K562 (cell line): Measurements from ENCODE around the gene AIF1L. TPM values are rescaled to one million over a fixed set of nuclear protein-coding genes. Genes with fewer than 3 reads are reported as not detected.
"Not testable (repeated sequence)": the region's sequence is repeated elsewhere in the genome, so short reads cannot be mapped to it uniquely, and the experiment has no call there.

Source experiments
- ATAC-seq: fragments of 200-7000 bp; cut with Tn5 transposase; 3 replicates; pipeline ENCODE4 v1.9.1; 2020; ENCODE audit warnings: moderate library complexity
- BruUV-seq: library from RNA; stranded (reverse); fragments of 400-500 nt; replicated peaks from 2 replicates; lab custom pipeline; 2021; lab: Mats Ljungman, UMichigan
- CTCF ChIA-PET: fragments of 300-600 bp; formaldehyde crosslinking; extraction: SDS; loops from one replicate; lab custom pipeline; 2021; ENCODE audit warnings: low intra/inter-chr PET ratio; lab: Yijun Ruan, JAX
- POLR2A ChIA-PET: fragments of 300-600, 350-650 bp; sonication (Branson Sonifier 250); formaldehyde crosslinking; extraction: SDS; loops from one replicate; lab custom pipeline; 2021; ENCODE audit warnings: antibody characterized with exemption, inconsistent platforms; lab: Yijun Ruan, JAX
- DNase-seq, 4 experiments: peaks; one replicate each; pipeline versions ENCODE4 v3.0.0 to v3.0.0-alpha.2; 2011 to 2018; ENCODE audit warnings: low spot score in 3 of 4, mixed read lengths in 3 of 4; ENCODE audit errors: extremely low read depth in 1 of 4
- FAIRE-seq: peaks from 2 replicates; lab custom pipeline; 2011; peaks lifted over from hg19 to GRCh38; lab: Jason Lieb, UNC
- H2AFZ ChIP-seq: 2 replicates; pipeline ENCODE4 v1.6.0; 2011; ENCODE audit warnings: low read depth, low read length, control low read depth, inconsistent platforms
- H3K27ac ChIP-seq: fragments of 200-600 bp; 3 replicates; pipeline ENCODE4 v1.8.0; 2011; ENCODE audit warnings: low read depth, mild to moderate bottlenecking, control low read depth, inconsistent platforms, low read length, moderate library complexity, mixed read lengths; ENCODE audit errors: extremely low read depth
- H3K27me3 ChIP-seq, 2 experiments: fragments of 300-600 bp in 1 of 2; 2 replicates in 1 of 2; 3 replicates in 1 of 2; pipeline versions ENCODE4 v1.6.0 to v1.8.0; 2011; ENCODE audit warnings: inconsistent platforms in 2 of 2, low read length in 2 of 2, mild to moderate bottlenecking in 1 of 2, mixed read lengths in 1 of 2, moderate library complexity in 1 of 2; ENCODE audit not compliant: control insufficient read depth in 2 of 2, insufficient read depth in 2 of 2
- H3K36me3 ChIP-seq: fragments of 300-600 bp; 3 replicates; pipeline ENCODE4 v1.8.0; 2011; ENCODE audit warnings: mild to moderate bottlenecking, low read length, inconsistent platforms; ENCODE audit not compliant: control insufficient read depth, insufficient read depth
- H3K4me1 ChIP-seq, 2 experiments: fragments of 200-600 bp in 1 of 2; replicated peaks in 1 of 2; 2 replicates in 1 of 2; 3 replicates in 1 of 2; pipeline versions ENCODE4 v1.5.1 to v1.8.0; 2011; ENCODE audit warnings: inconsistent platforms in 2 of 2, low read length in 2 of 2, mild to moderate bottlenecking in 1 of 2, mixed read lengths in 1 of 2, moderate library complexity in 1 of 2; ENCODE audit not compliant: control insufficient read depth in 2 of 2, insufficient read depth in 2 of 2
- H3K4me2 ChIP-seq: 2 replicates; pipeline ENCODE4 v1.6.1; 2011; ENCODE audit warnings: low read length, control low read depth, inconsistent platforms, mixed read lengths; ENCODE audit not compliant: insufficient read depth
- H3K4me3 ChIP-seq: fragments of 200-600 bp; sonication (generic), shearing (Covaris generic); 2 replicates; pipeline ENCODE4 v1.5.1; 2016; ENCODE audit warnings: control low read depth, inconsistent platforms
- H3K79me2 ChIP-seq: fragments of 200-600 bp; 3 replicates; pipeline ENCODE4 v1.8.0; 2011; ENCODE audit warnings: low read length, inconsistent platforms; ENCODE audit not compliant: control insufficient read depth, insufficient read depth
- H3K9ac ChIP-seq, 2 experiments: 2 replicates each; pipeline versions ENCODE4 v1.6.0 to v1.6.1; 2011; ENCODE audit warnings: low read depth in 2 of 2, low read length in 2 of 2, control low read depth in 1 of 2, inconsistent platforms in 1 of 2, mild to moderate bottlenecking in 1 of 2, mixed read lengths in 1 of 2; ENCODE audit not compliant: insufficient read depth in 1 of 2
- H3K9me1 ChIP-seq: one replicate; pipeline ENCODE4 v1.6.0; 2011; ENCODE audit warnings: inconsistent platforms, mild to moderate bottlenecking, low read length, moderate library complexity; ENCODE audit not compliant: control insufficient read depth, insufficient read depth
- H3K9me3 ChIP-seq: replicated peaks from 2 replicates; pipeline ENCODE4 v1.5.1; 2011; ENCODE audit warnings: low read depth, low read length, inconsistent platforms; ENCODE audit not compliant: control insufficient read depth, insufficient read depth
- H4K20me1 ChIP-seq: replicated peaks from 2 replicates; pipeline ENCODE4 v1.6.1; 2011; ENCODE audit warnings: low read length, inconsistent platforms, mixed read lengths; ENCODE audit not compliant: control insufficient read depth, insufficient read depth
- WGBS: fragments of 100-300 bp; shearing (Covaris generic); methylation state at CpG from one replicate; pipeline ENCODE4 v1.1.6; 2016; ENCODE audit warnings: low coverage, mixed read lengths; ENCODE audit not compliant: insufficient coverage; ENCODE audit errors: missing lambda C conversion rate; 5-methylcytosine and 5-hydroxymethylcytosine counted together
- in situ Hi-C: fragments of 300-500 bp; cut with MboI; formaldehyde crosslinking; loops from 4 replicates; pipeline ENCODE4 v1.15.0; 2018; ENCODE audit warnings: inconsistent platforms, mixed read lengths
- intact Hi-C: fragments of 100-400 bp; cut with micrococcal nuclease; formaldehyde crosslinking; loops from 2 replicates; pipeline ENCODE4 v1.14.2; 2022
- polyA plus RNA-seq, 8 experiments: library from polyadenylated mRNA; depleted of rRNA in 4 of 8; stranded (reverse) in 5 of 8; unstranded in 3 of 8; fragments of >200 nt; fragmentation: Nextera tagmentation in 2 of 8; fragmentation: Illumina TruSeq in 1 of 8; extraction: Ambion mirVana in 2 of 8; extraction: Trizol in 1 of 8; gene quantifications; 2 replicates each; pipeline versions ENCODE4 v1.2.1 to v1.2.3, GENCODE V29; 2011 to 2014; ENCODE audit warnings: inconsistent platforms in 1 of 8, missing spikeins in 1 of 8
- total RNA-seq, 7 experiments: library from RNA; depleted of rRNA in 6 of 7; stranded (reverse); fragments of >200 nt in 6 of 7; fragmentation: Illumina TruSeq in 2 of 7; extraction: Trizol in 2 of 7; gene quantifications; 2 replicates each; pipeline versions ENCODE4 v1.2.1 to v1.2.3, GENCODE V29; 2011 to 2021; ENCODE audit warnings: low replicate concordance in 1 of 7
- TF ChIP-seq, protein P1 (sequence below): sonication (generic); formaldehyde crosslinking; IDR thresholded peaks from 2 replicates; pipeline ENCODE4 v1.8.1; 2023; ENCODE audit warnings: mild to moderate bottlenecking, missing genetic modification reagents

Gene AIF1L
- total and polyA plus RNA-seq, 9 of the 15 experiments (the other 6 are each of a cell fraction or from before 2014, with no cell fraction given), result 0.34 to 9.1 (median 1.3) TPM

DNA sequence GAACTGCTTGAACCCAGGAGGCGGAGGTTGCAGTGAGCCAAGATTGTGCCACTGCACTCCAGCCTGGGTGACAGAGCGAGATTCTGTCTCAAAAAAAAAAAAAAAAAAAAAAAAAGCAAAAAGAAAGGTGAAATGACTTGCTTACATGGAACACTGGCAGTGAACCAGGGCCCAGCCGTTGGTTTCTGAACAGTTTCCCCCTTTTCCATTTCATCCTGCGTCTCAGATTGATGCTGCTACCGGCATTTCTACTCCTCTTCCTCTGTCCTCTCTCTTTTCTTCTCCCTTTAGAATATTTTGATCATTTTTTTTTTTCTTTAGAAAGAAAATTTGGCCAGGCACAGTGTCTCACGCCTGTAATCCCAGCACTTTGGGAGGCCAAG, 19.0 kb downstream of the AIF1L start:
- not testable (repeated sequence) for FAIRE-seq
- TF ChIP-seq, protein P1, sequence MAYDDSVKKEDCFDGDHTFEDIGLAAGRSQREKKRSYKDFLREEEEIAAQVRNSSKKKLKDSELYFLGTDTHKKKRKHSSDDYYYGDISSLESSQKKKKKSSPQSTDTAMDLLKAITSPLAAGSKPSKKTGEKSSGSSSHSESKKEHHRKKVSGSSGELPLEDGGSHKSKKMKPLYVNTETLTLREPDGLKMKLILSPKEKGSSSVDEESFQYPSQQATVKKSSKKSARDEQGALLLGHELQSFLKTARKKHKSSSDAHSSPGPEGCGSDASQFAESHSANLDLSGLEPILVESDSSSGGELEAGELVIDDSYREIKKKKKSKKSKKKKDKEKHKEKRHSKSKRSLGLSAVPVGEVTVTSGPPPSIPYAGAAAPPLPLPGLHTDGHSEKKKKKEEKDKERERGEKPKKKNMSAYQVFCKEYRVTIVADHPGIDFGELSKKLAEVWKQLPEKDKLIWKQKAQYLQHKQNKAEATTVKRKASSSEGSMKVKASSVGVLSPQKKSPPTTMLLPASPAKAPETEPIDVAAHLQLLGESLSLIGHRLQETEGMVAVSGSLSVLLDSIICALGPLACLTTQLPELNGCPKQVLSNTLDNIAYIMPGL (CRISPR knock-in tag), result peak; percentile 30; the same call in 1 of the 2 replicates
- TF ChIP-seq, all 486 proteins: peak for 1; not testable (repeated sequence) for 485
- CTCF ChIA-PET, result interaction anchor here (0.6 kb wide), 2 partner anchors 92 to 220 kb away, joined by 3 to 4 read pairs; no protein-coding TSS in a partner anchor

More for the DNA sequence above, 19.0 kb downstream of the AIF1L start:
- WGBS, result 4% methylated on average over 4 of the region's 6 CpGs
- H3K9ac ChIP-seq, H3K9me1 ChIP-seq, H3K36me3 ChIP-seq, BruUV-seq, DNase-seq, H2AFZ ChIP-seq, ATAC-seq, H3K9me3 ChIP-seq, H3K4me2 ChIP-seq, H3K27ac ChIP-seq, intact Hi-C loops, H3K4me3 ChIP-seq, in situ Hi-C loops, H3K79me2 ChIP-seq: not testable (repeated sequence)
- Histone ChIP-seq H4K20me1 (peaks cover 37% of the 10 kb centered on the region), H3K4me1 (peaks cover 0 to 15% of the 10 kb centered on the region in 2 experiments; a peak in 2 of 5 replicates), H3K27me3 (peaks cover 87 to 98% of the 10 kb centered on the region in 2 experiments)
- POLR2A ChIA-PET, result interaction anchor here (0.6 to 99.3 kb wide), 3 partner anchors 19 to 47 kb away, joined by 3 to 3336 read pairs (median 3336); partner anchors contain the start of genes AIF1L and NUP214
